Urinary bladder (tissue), 4 donors: ENCODE data around the gene PHF20. TPM values are rescaled to one million over a fixed set of nuclear protein-coding genes. Genes with fewer than 3 reads are reported as not detected.

Experiments used
- DNase-seq: peaks from one replicate; pipeline ENCODE4 v3.0.0-alpha.2; 2015; ENCODE audit errors: extremely low spot score
- H3K27ac ChIP-seq: one replicate; pipeline ENCODE4 v1.5.1; 2013; ENCODE audit warnings: low read depth, mild to moderate bottlenecking, moderate library complexity
- H3K36me3 ChIP-seq: one replicate; pipeline ENCODE4 v1.6.1; 2013; ENCODE audit warnings: mild to moderate bottlenecking, moderate library complexity; ENCODE audit not compliant: insufficient read depth
- H3K4me1 ChIP-seq: one replicate; pipeline ENCODE4 v1.6.1; 2013; ENCODE audit warnings: mild to moderate bottlenecking, moderate library complexity; ENCODE audit not compliant: insufficient read depth
- H3K4me3 ChIP-seq: one replicate; pipeline ENCODE4 v1.5.1; 2013; ENCODE audit warnings: low read depth, low read length
- WGBS: extraction: QIAGEN DNeasy Blood & Tissue Kit; methylation state at CpG from one replicate; pipeline ENCODE4 v1.1.7; 2013; 5-methylcytosine and 5-hydroxymethylcytosine counted together
- polyA plus RNA-seq: library from polyadenylated mRNA; stranded (reverse); fragments of 200-250 nt; gene quantifications from one replicate; pipeline ENCODE4 v1.2.3, GENCODE V29; 2013
- total RNA-seq: library from RNA; depleted of rRNA; stranded (reverse); fragments of >200 nt; gene quantifications from one replicate; pipeline ENCODE4 v1.2.3, GENCODE V29; 2014
- donor health status: healthy with polysubstance abuse.
- donor health status: healthy.

The PHF20 gene
- total and polyA plus RNA-seq, 2 donors, result 30.5 to 32.5 TPM

DNA sequence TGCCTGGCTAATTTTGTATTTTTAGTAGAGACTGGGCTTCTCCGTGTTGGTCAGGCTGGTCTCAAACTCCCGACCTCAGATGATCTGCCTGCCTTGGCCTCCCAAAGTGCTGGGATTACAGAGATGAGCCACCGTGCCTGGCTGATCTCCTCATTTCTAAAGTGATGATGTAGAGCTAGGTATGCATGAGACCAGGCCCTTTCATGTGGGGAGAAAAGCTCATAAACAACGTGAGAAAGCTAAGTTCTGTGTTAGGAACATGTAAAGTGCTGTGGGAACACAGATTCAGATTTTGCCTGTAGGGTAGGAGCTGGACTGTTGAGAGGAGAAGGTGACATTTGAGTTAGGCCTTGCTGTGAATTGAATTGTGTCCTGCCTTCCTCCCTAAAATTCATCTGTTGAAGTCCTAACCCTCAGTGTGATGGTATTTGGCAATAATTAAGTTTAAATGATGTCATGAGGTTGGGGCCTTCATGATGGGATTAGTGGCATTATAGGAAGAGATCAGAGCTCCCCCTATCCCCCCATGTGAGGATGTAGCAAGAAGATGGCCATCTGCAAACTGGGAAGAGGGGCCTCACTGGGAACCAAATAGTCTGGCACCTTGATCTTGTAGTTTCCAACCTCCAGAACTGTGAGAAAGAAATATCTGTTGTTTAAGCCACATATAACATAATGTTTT is 133.3 kb downstream of the PHF20 start:
- no peak for DNase-seq
- H3K4me3 ChIP-seq, result no peak overlapping the region
- H3K4me1 ChIP-seq, result no peaks in the 10 kb centered on the region
- no peaks in the 10 kb centered on the region for H3K36me3 ChIP-seq
- H3K27ac ChIP-seq, result no peak overlapping the region
- 95% methylated on average over 4 of the region's 4 CpGs for WGBS

DNA sequence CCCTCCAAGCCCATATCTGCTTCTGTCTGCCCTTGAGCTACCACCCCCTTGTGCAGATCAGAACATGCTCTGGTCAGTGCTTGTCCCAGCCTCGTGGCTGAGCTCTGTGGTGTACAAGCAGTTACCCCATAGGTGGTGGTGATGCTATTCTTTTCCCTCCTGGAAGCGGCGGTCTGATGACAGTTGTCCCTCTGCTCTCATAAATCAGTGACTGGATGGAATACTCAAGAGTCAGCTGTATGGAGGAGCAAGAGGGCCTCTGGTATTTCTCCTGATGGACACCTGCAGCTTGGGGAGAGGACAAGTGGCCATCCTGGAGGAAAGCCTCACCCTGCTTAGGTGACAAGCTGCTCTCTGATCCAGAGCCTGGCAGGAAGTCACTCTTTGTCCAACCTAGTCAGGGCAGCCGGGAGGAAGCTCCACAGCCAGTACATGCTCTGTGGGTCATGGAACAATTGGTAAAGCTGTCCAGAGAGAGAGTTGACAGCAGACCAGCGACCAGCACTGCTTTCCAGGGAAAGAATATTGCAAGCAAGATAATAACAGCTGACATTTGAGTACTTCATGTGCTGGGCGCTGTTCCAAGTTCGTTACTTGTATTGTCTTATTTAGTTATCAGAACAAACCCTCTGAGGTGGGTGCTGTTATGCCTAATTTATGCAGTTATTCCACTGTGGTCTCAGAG is 135.3 kb downstream of the PHF20 start:
- no peaks in the 10 kb centered on the region for H3K36me3 ChIP-seq
- 86% methylated on average over 7 of the region's 7 CpGs for WGBS

DNA sequence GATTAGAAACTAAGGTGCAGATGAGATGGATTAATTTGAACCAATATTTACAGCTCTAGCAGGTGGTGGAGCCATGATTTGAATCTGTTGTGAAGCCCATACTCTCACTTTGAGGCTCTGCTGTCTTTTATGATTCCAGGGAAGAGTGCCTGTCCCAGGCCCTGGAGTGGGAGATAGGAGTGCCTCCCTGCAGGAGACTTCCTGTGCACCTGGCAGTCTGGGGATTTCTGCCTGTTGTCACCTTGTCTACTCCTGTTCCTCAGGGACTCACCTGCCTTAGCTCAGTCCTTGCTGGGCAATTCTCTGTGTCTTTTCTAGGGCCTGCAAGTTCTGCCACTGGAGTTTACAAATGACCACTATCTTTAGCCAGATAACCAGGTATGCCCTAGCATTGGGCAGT is 136.2 kb downstream of the PHF20 start:
- Histone ChIP-seq H3K4me3 (no peak overlapping the region), H3K4me1 (no peaks in the 10 kb centered on the region), H3K27ac (no peak overlapping the region), H3K36me3 (no peaks in the 10 kb centered on the region)
- no peak for DNase-seq

More for the DNA sequence above, 135.3 kb downstream of the PHF20 start:
- no peak overlapping the region for H3K27ac ChIP-seq
- H3K4me3 ChIP-seq, result no peak overlapping the region
- DNase-seq, result no peak
- no peaks in the 10 kb centered on the region for H3K4me1 ChIP-seq

DNA sequence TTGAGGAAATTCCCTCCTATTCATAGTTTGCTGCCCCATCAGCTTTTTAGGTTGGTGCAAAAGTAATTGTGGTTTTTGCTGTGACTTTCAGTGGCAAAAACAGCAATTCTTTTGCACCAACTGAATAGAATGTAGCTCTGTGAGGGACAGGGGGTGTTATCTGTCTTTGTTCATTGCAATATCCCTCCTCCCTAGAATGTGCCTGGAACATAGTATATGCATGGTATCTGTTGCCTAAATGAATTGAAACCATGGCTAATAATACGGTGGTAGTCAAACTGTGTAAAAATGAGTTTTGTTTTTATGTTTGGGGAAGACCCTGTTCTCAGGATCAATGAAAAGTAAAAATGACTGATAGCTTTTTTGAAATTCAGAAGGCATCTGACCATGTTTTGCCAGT is 137.4 kb downstream of the PHF20 start:
- H3K27ac ChIP-seq, result no peak overlapping the region
- H3K4me3 ChIP-seq, result no peak overlapping the region
- H3K36me3 ChIP-seq, result peaks cover 2% of the 10 kb centered on the region
- no peaks in the 10 kb centered on the region for H3K4me1 ChIP-seq
- WGBS, result 86% methylated on average over 1 of the region's 1 CpG
- no peak for DNase-seq

DNA sequence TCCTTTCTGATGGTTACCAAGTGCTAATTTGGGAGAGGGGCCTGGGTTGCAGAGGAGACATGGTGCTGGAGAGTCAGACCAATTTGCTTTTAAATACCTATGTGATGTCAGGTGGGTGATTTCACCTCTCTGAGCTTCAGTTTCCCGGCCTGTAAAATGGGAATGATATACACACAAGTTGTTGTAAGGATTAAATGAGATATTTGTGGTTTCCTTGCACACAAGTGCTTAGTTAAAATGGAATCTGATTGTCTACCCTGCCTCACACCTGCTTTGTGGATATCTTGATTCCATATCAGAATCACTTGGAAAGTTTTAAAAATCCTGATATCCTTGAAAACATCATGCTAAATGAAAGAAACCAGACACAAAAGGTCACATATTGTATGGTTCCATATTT is 138.0 kb downstream of the PHF20 start:
- H3K36me3 ChIP-seq, result peaks cover 2% of the 10 kb centered on the region
- 93% methylated on average over 1 of the region's 1 CpG for WGBS

DNA sequence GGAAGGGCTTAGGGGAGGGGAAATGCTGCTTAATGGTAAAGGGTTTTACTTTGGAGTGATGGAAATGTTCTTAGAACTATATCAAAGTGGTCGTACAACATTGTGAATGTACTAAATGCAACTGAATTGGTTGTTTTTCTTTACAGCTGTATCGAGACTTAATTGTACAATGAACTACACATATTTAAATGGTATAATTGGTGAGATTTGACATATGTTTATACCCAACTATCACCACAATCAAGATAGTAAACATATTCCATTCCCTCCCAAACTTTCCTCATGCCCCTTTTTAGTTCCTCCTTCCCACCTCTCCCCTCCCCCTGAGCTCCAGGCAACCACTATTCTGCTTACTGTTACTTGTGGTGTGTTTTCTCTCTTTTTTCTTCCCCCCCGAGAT is 138.4 kb downstream of the PHF20 start:
- Histone ChIP-seq H3K4me1 (no peaks in the 10 kb centered on the region), H3K4me3 (no peak overlapping the region), H3K27ac (no peak overlapping the region), H3K36me3 (peaks cover 2% of the 10 kb centered on the region)
- no peak for DNase-seq
- 93% methylated on average over 3 of the region's 3 CpGs for WGBS

More for the DNA sequence above, 138.0 kb downstream of the PHF20 start:
- Histone ChIP-seq H3K4me3 (no peak overlapping the region), H3K4me1 (no peaks in the 10 kb centered on the region), H3K27ac (no peak overlapping the region)
- no peak for DNase-seq

DNA sequence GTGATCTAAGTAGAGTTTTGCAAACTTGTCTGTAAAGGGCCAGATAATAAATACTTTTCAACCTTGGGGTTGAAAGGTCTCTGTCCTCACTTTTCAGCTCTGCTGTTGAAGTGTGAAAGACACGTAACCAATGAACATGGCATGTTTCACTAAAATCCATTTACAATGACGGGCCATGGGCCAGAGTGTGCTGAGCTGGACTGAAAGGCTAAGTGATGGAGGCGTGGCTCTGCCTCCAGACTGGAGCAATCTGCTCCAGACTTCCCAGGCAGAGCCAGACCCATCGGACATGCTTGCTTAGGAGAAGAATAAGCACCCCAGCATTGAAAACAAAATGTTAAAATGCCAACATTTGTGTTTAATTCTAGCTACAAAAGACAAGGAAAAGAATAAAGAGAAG is 141.1 kb downstream of the PHF20 start:
- no peak for DNase-seq
- WGBS, result 81% methylated on average over 4 of the region's 4 CpGs
- Histone ChIP-seq H3K36me3 (peaks cover 2% of the 10 kb centered on the region), H3K4me3 (no peak overlapping the region), H3K4me1 (no peaks in the 10 kb centered on the region), H3K27ac (no peak overlapping the region)

DNA sequence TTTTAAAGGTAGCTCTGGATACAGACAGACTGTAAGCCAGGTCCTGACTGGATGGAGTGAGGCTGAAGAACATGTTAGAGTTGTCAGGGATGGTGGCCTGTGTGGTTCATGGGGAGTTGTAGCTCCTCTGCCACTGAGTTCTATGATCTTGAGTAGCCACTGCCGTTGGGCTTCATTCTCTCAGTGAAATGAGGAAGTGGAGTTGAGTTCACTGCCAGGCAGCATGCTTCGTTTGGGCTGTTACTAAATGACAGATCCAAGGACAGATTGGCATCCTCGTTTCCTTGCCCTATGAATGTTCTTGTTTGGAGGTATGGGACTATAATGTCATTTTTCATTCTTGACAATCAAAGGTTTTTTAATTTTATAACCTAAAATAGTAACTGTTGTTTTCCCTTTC is 145.3 kb downstream of the PHF20 start:
- no peak overlapping the region for H3K27ac ChIP-seq
- H3K36me3 ChIP-seq, result peaks cover 4% of the 10 kb centered on the region
- WGBS, result 78% methylated on average over 3 of the region's 3 CpGs
- no peak overlapping the region for H3K4me3 ChIP-seq
- H3K4me1 ChIP-seq, result no peaks in the 10 kb centered on the region
- DNase-seq, result no peak

DNA sequence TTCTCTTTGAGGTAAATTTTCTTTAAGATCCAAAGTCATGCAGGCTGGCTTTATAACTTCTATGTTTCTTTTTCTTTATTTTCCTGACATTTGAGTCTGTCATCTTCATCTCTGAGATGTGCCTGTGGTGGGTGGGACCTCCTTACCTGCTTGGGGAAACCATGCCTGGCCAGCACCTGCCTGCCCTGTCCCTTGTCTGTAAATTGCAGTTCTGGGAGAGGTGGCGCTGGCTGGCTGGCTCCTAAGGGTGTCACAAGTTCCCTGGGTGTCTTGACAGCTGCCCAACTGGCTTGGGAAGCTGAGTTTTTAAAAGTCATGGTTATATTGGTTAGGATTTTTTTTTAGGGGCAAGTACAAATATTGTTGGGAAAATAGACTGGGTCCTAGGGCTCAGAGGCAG is 146.2 kb downstream of the PHF20 start:
- WGBS, result 100% methylated on average over 1 of the region's 1 CpG
- Histone ChIP-seq H3K27ac (no peak overlapping the region), H3K4me3 (no peak overlapping the region), H3K4me1 (no peaks in the 10 kb centered on the region), H3K36me3 (peaks cover 7% of the 10 kb centered on the region)
- DNase-seq, result no peak

DNA sequence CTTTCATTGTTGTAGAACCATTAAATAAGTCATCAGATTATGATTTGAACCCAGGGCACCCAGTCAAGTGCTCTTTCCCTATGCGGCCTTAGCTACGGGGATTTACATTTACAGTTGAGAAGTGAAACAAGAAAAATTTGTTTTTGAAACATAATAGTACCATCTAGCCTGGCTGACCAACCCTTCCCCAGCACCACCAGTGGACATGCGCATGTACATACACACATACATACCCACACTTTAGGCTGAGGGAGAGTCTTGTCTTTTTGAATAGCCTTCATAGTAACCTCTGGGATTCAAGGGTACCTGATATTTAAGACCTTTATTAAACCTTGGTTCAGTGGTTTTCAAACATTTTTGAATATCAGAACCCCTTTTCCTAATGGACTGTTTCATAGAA is 148.7 kb downstream of the PHF20 start:
- H3K27ac ChIP-seq, result no peak overlapping the region
- 98% methylated on average over 3 of the region's 3 CpGs for WGBS
- H3K36me3 ChIP-seq, result peaks cover 8% of the 10 kb centered on the region
- no peak overlapping the region for H3K4me3 ChIP-seq
- H3K4me1 ChIP-seq, result no peaks in the 10 kb centered on the region
- no peak for DNase-seq

DNA sequence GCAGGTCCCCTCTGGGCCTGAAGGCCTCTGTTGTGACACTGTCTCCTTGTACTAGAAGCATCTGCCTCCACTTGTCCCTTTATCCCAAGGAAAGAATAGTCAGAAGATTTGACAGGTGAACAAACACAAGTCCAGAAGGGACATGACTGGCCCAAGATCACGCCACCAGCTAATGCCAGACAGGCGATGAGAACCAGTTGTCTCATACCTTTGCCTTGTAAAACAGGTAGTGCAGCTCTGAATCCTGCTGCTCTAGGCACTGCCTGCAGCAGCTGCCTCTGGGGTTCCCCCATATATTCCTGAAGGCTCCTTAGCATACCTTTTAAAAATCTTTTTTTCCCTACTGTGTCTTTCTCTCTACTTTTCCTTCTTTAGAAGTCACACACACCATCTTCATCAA is 157.5 kb downstream of the PHF20 start:
- no peak for DNase-seq
- H3K36me3 ChIP-seq, result peaks cover 3% of the 10 kb centered on the region
- H3K4me1 ChIP-seq, result no peaks in the 10 kb centered on the region
- H3K27ac ChIP-seq, result no peak overlapping the region
- H3K4me3 ChIP-seq, result no peak overlapping the region
- 97% methylated on average over 2 of the region's 2 CpGs for WGBS

DNA sequence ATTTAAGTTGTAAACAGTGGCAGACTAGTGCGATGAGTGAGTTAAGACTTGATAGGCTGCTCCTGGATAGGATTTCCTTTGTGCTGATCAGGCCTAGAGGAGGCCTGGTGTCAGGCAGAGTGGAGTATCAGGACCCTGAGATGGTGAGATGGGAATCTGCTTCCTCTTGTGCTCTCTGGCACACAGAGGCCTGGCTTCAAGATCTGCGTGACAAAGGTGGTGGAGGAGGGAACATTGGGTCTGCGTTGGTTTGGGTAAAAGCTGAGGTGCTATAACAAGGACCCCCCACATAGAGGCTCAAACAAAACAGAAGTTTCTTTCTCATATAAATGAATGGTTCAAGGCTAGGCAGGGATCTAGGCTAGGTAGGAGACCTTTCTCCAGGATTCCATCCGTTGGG is 162.2 kb downstream of the PHF20 start:
- Histone ChIP-seq H3K4me1 (no peaks in the 10 kb centered on the region), H3K36me3 (no peaks in the 10 kb centered on the region), H3K27ac (no peak overlapping the region), H3K4me3 (no peak overlapping the region)
- DNase-seq, result no peak
- 82% methylated on average over 4 of the region's 4 CpGs for whole genome bisulfite sequencing

DNA sequence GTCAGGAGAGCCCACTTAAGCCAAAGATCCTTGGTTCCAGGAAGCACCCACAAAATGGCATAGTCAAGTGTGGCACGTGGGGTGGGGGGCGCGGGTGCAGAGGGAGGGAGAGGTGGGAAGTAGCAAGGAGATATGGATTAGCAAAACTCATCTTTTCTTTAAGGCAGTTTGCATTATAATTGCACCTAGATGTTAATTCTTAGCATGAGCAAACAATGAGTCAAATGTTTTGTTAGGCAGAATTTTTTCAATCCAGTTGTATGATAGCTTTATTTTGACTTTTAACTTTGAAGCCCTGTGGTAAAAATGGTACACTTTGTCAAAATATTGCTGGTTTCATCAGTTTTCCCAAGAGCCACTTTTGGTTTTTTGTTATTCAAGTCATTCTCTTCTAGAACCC is 167.4 kb downstream of the PHF20 start:
- WGBS, result 93% methylated on average over 3 of the region's 3 CpGs
- H3K36me3 ChIP-seq, result no peaks in the 10 kb centered on the region

DNA sequence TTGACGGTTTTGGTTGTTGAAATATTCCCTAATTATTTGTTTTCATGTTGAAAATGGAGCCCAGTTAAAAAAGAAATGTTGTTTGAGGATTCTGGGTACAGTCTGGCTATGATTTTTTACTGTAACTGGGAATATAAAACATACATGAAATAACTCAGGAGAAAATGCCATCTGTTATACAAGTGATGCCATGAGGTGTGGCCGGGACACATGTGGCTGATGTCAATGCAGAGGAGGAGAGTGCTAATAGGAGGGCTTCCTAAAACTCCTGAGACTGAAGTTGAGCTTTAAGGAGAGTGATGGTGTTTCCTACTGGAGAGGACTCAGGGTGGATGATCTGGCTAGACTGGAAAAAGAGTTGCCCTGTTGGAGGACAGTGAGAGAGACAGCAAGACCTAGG is 169.8 kb downstream of the PHF20 start:
- WGBS, result 95% methylated on average over 2 of the region's 2 CpGs
- Histone ChIP-seq H3K36me3 (no peaks in the 10 kb centered on the region), H3K4me3 (no peak overlapping the region), H3K27ac (no peak overlapping the region), H3K4me1 (no peaks in the 10 kb centered on the region)
- no peak for DNase-seq

More for the DNA sequence above, 167.4 kb downstream of the PHF20 start:
- Histone ChIP-seq H3K4me1 (no peaks in the 10 kb centered on the region), H3K4me3 (no peak overlapping the region), H3K27ac (no peak overlapping the region)
- no peak for DNase-seq
